Liver (tissue), 9 donors: ENCODE data around the gene ACAN. TPM values are rescaled to one million over a fixed set of nuclear protein-coding genes. Genes with fewer than 3 reads are reported as not detected.

ENCODE experiments used
- DNase-seq: peaks from one replicate; pipeline ENCODE4 v3.0.0-alpha.2; 2017; ENCODE audit warnings: low spot score
- H3K27ac ChIP-seq, 2 donors: one replicate each; pipeline ENCODE4 v1.7.0; 2013; ENCODE audit warnings: inconsistent platforms in 2 of 2, low read length in 2 of 2, control low read depth in 1 of 2, low read depth in 1 of 2, mild to moderate bottlenecking in 1 of 2
- H3K27me3 ChIP-seq, 4 donors: one replicate each; pipeline versions ENCODE4 v1.6.1 to v1.7.0; 2013; ENCODE audit warnings: low read length in 3 of 4, inconsistent platforms in 1 of 4, mild to moderate bottlenecking in 1 of 4, moderate library complexity in 1 of 4; ENCODE audit not compliant: control insufficient read depth in 4 of 4, insufficient read depth in 4 of 4
- H3K36me3 ChIP-seq, 4 donors: one replicate each; pipeline versions ENCODE4 v1.6.1 to v1.7.0; 2013; ENCODE audit warnings: low read length in 3 of 4, mild to moderate bottlenecking in 3 of 4, low read depth in 1 of 4, moderate library complexity in 1 of 4; ENCODE audit not compliant: control insufficient read depth in 4 of 4, insufficient read depth in 3 of 4
- H3K4me1 ChIP-seq, 4 donors: one replicate each; pipeline versions ENCODE4 v1.6.1 to v1.7.0; 2013; ENCODE audit warnings: low read length in 3 of 4, mild to moderate bottlenecking in 3 of 4, moderate library complexity in 1 of 4; ENCODE audit not compliant: control insufficient read depth in 4 of 4, insufficient read depth in 4 of 4
- H3K4me3 ChIP-seq, 3 donors: one replicate each; pipeline versions ENCODE4 v1.6.1 to v1.7.0; 2013; ENCODE audit warnings: low read length in 3 of 3, control low read depth in 1 of 3, low read depth in 1 of 3, mild to moderate bottlenecking in 1 of 3
- H3K9ac ChIP-seq, 2 donors: one replicate each; pipeline ENCODE4 v1.7.0; 2013; ENCODE audit warnings: low read length in 2 of 2, mild to moderate bottlenecking in 2 of 2, moderate library complexity in 2 of 2, control low read depth in 1 of 2, low read depth in 1 of 2
- H3K9me3 ChIP-seq, 4 donors: one replicate each; pipeline versions ENCODE4 v1.6.1 to v1.7.0; 2013; ENCODE audit warnings: low read length in 3 of 4; ENCODE audit not compliant: control insufficient read depth in 4 of 4
- EGR1 ChIP-seq, 2 donors: IDR thresholded peaks; 2 replicates each; pipeline ENCODE4 v1.6.1; 2016 to 2018; ENCODE audit warnings: antibody characterized with exemption in 2 of 2, low read depth in 2 of 2
- FOXA1 ChIP-seq: IDR thresholded peaks from 2 replicates; pipeline ENCODE4 v1.6.1; 2016; ENCODE audit warnings: antibody characterized with exemption
- FOXA2 ChIP-seq: IDR thresholded peaks from 2 replicates; pipeline ENCODE4 v1.6.1; 2016; ENCODE audit warnings: antibody characterized with exemption
- GABPA ChIP-seq, 2 donors: IDR thresholded peaks in 1 of 2; conservative IDR thresholded peaks in 1 of 2; 2 replicates each; pipeline ENCODE4 v1.6.1; 2016; ENCODE audit warnings: antibody characterized with exemption in 2 of 2, mild to moderate bottlenecking in 1 of 2, moderate library complexity in 1 of 2
- HNF4G ChIP-seq: IDR thresholded peaks from 2 replicates; pipeline ENCODE4 v1.6.1; 2016; ENCODE audit warnings: antibody characterized with exemption
- JUND ChIP-seq, 2 donors: IDR thresholded peaks; 2 replicates each; pipeline ENCODE4 v1.6.1; 2016; ENCODE audit warnings: antibody characterized with exemption in 2 of 2
- NR2F2 ChIP-seq: IDR thresholded peaks from 2 replicates; pipeline ENCODE4 v1.6.1; 2016; ENCODE audit warnings: antibody characterized with exemption
- RAD21 ChIP-seq, 2 donors: IDR thresholded peaks; 2 replicates each; pipeline ENCODE4 v1.6.1; 2016; ENCODE audit warnings: antibody characterized with exemption in 2 of 2, mild to moderate bottlenecking in 2 of 2
- RXRA ChIP-seq, 2 donors: IDR thresholded peaks; 2 replicates each; pipeline ENCODE4 v1.6.1; 2017 to 2018; ENCODE audit warnings: antibody characterized with exemption in 2 of 2, mild to moderate bottlenecking in 1 of 2
- SP1 ChIP-seq: IDR thresholded peaks from 2 replicates; pipeline ENCODE4 v1.6.1; 2018; ENCODE audit warnings: antibody characterized with exemption, mild to moderate bottlenecking
- YY1 ChIP-seq: IDR thresholded peaks from 2 replicates; pipeline ENCODE4 v1.6.1; 2016; ENCODE audit warnings: antibody characterized with exemption, mild to moderate bottlenecking
- WGBS: extraction: QIAGEN DNeasy Blood & Tissue Kit; methylation state at CpG from one replicate; pipeline ENCODE4 v1.1.7; 2013; 5-methylcytosine and 5-hydroxymethylcytosine counted together
- polyA plus RNA-seq, 2 donors: library from polyadenylated mRNA; stranded (reverse) in 1 of 2; unstranded in 1 of 2; fragments of 200-250 nt in 1 of 2; fragments of >200 nt in 1 of 2; fragmentation: Nextera tagmentation in 1 of 2; extraction: Ambion mirVana in 1 of 2; gene quantifications; one replicate each; pipeline versions ENCODE4 v1.2.1 to v1.2.3, GENCODE V29; 2013 to 2015
- total RNA-seq, 2 donors: library from RNA; depleted of rRNA; stranded (reverse); fragments of >200 nt; gene quantifications; one replicate each; pipeline ENCODE4 v1.2.3, GENCODE V29; 2014
- TF ChIP-seq, protein P1 (sequence below): fragments of 150-350 bp; IDR thresholded peaks from 2 replicates; pipeline ENCODE4 v1.5.1; 2017; ENCODE audit warnings: improper control_type of control experiment, low read depth, low read length; ENCODE audit not compliant: missing input control
- TF ChIP-seq, protein P2 (sequence below): IDR thresholded peaks from 2 replicates; pipeline ENCODE4 v1.6.1; 2016; ENCODE audit warnings: antibody characterized with exemption
- TF ChIP-seq, protein P3 (sequence below): IDR thresholded peaks from 2 replicates; pipeline ENCODE4 v1.6.1; 2016; ENCODE audit warnings: antibody characterized with exemption
- TF ChIP-seq, protein P4 (sequence below): IDR thresholded peaks from 2 replicates; pipeline ENCODE4 v1.6.1; 2016; ENCODE audit warnings: antibody characterized with exemption
- donor health status: healthy.
- donor health status: healthy.
- donor health status: healthy.
- donor health status: healthy.
- donor health status: healthy.

The ACAN gene
- total and polyA plus RNA-seq, 4 donors, result under 0.01 to 0.05 (median under 0.01) TPM; not detected in 1

DNA sequence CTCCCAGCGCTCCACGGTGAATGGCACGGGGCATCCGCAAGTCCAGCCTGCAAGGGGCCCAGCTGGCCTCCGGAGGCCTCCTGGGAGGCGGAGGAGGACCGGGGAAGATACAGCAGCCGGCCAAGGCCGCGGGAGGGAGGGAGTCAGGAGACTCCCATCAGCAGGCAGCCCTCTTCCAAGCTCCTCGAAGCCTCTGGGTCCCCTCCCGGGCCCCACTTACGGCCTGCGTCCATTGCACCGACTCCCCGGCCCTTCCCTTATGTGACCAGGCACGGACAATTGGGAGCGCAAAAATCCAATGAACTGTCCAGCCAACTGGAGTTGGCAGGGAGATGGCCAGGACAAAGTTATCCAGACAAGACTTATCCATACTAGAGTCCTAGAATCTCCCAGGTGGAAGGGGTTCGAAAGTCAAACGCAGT, 109.3 kb downstream of the ACAN start (continued):
- TF ChIP-seq, protein P1, sequence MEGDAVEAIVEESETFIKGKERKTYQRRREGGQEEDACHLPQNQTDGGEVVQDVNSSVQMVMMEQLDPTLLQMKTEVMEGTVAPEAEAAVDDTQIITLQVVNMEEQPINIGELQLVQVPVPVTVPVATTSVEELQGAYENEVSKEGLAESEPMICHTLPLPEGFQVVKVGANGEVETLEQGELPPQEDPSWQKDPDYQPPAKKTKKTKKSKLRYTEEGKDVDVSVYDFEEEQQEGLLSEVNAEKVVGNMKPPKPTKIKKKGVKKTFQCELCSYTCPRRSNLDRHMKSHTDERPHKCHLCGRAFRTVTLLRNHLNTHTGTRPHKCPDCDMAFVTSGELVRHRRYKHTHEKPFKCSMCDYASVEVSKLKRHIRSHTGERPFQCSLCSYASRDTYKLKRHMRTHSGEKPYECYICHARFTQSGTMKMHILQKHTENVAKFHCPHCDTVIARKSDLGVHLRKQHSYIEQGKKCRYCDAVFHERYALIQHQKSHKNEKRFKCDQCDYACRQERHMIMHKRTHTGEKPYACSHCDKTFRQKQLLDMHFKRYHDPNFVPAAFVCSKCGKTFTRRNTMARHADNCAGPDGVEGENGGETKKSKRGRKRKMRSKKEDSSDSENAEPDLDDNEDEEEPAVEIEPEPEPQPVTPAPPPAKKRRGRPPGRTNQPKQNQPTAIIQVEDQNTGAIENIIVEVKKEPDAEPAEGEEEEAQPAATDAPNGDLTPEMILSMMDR, result no peak
- TF ChIP-seq, protein P2, sequence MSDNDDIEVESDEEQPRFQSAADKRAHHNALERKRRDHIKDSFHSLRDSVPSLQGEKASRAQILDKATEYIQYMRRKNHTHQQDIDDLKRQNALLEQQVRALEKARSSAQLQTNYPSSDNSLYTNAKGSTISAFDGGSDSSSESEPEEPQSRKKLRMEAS, result no peak
- TF ChIP-seq JUND (IDR thresholded peaks at IDR 0.05) (no peak), RXRA (IDR thresholded peaks at IDR 0.05) (no peak), RAD21 (IDR thresholded peaks at IDR 0.05) (no peak), FOXA1 (no peak)

DNA sequence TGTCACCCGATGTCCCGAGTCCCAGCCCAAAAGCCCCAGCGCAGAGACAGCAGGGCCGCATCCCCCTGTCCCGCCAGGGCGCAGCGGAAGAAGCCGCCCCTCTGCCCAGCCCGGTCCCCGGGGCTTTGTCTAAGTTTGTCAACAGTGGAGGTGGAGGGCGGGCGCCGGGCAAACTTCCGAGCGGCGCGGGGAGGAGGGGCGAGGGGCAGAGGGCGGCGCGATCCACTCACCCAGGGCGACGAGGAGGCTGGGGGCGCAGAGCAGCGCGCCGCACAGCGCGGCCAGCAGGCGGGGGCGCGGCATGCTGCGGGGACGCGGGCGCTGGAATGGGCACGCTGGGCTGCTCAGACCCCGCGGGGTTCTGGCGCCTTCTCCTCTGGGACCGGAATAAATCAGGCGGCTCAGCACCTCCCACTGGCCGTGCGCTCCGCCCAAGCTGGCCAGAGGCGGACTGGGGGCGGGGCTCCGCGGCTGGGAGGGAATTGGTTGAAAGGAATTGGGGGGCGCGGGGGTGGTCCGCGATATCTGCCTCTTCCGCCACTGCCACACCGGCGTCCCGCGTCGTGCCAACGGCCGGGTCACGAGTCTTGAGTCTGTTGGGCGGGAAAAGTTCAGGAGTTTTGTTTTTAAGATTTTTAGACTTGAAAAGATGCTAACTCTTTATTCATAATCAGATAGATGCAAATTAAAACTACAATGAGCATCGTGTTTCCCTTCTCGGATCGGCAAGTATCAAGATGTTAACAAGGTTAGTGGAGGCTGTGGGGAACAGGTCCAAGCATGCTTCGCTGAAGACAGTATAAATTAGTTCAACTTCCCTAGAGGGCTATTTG, 110.0 kb downstream of the ACAN start, which contains the start of gene MFGE8:
Gene MFGE8 (minus strand): TSS at position 363 of the 833 bp plus-strand sequence. CDS start 60 bp downstream, at position 303.
- TF ChIP-seq GABPA (IDR thresholded peaks at IDR 0.05 in 1 of 2, conservative IDR thresholded peaks at IDR 0.05 in 1 of 2), result no peak
- TF ChIP-seq, protein P3, sequence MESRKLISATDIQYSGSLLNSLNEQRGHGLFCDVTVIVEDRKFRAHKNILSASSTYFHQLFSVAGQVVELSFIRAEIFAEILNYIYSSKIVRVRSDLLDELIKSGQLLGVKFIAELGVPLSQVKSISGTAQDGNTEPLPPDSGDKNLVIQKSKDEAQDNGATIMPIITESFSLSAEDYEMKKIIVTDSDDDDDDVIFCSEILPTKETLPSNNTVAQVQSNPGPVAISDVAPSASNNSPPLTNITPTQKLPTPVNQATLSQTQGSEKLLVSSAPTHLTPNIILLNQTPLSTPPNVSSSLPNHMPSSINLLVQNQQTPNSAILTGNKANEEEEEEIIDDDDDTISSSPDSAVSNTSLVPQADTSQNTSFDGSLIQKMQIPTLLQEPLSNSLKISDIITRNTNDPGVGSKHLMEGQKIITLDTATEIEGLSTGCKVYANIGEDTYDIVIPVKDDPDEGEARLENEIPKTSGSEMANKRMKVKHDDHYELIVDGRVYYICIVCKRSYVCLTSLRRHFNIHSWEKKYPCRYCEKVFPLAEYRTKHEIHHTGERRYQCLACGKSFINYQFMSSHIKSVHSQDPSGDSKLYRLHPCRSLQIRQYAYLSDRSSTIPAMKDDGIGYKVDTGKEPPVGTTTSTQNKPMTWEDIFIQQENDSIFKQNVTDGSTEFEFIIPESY, result no peak
- TF ChIP-seq RXRA (IDR thresholded peaks at IDR 0.05), result no peak
- no peak for TF ChIP-seq HNF4G
- TF ChIP-seq SP1, result no peak
- TF ChIP-seq FOXA2, result no peak
- TF ChIP-seq EGR1 (IDR thresholded peaks at IDR 0.05; ENCODE audit: low read depth in 2 of 2), result no peak
- peak; percentile 63 for DNase-seq
- WGBS, result 2% methylated on average over 67 of the region's 67 CpGs
- H3K9me3 ChIP-seq, result no peaks in the 10 kb centered on the region
- H3K27me3 ChIP-seq, result no peaks in the 10 kb centered on the region
- H3K36me3 ChIP-seq, result no peaks in the 10 kb centered on the region
- H3K9ac ChIP-seq, result no peak within 1 kb of the TSS
- H3K4me3 ChIP-seq, result peak within 1 kb of the TSS; percentile 8 to 77 (median 76)
- H3K4me1 ChIP-seq, result peaks cover 3 to 16% (median 6%) of the 10 kb centered on the region in 4 donors
- H3K27ac ChIP-seq, result no peak within 1 kb of the TSS

DNA sequence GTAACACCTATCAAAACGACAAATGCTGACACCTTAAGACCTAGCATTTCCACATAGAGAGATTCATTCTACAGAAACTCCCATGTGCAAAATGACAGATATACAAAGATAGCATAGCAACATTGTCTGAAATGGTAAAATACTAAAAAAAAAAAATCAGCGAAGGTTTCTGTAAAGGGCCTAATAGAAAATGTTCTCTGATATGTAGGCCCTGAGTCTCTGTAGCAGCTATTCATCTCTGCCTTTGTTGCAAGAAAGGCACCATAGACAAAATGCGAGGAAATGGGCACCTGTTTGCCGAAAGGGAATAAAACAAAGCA, 110.6 kb downstream of the ACAN start:
- peaks cover 3 to 16% (median 6%) of the 10 kb centered on the region in 4 donors for H3K4me1 ChIP-seq
- H3K9me3 ChIP-seq, result no peaks in the 10 kb centered on the region
- no peak overlapping the region for H3K4me3 ChIP-seq
- H3K9ac ChIP-seq, result no peak overlapping the region
- WGBS, result 74% methylated on average over 4 of the region's 4 CpGs
- no peak for DNase-seq
- H3K27ac ChIP-seq, result no peak overlapping the region
- H3K27me3 ChIP-seq, result no peaks in the 10 kb centered on the region
- H3K36me3 ChIP-seq, result no peaks in the 10 kb centered on the region
- TF ChIP-seq YY1 (no peak), JUND (IDR thresholded peaks at IDR 0.05) (no peak), HNF4G (no peak), NR2F2 (no peak)
- TF ChIP-seq, protein P3, result no peak
- TF ChIP-seq, protein P2, result no peak
- TF ChIP-seq, protein P4, sequence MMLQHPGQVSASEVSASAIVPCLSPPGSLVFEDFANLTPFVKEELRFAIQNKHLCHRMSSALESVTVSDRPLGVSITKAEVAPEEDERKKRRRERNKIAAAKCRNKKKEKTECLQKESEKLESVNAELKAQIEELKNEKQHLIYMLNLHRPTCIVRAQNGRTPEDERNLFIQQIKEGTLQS, result no peak
